Measurements from ENCODE around the gene HTRA1. TPM values are rescaled to one million over a fixed set of nuclear protein-coding genes. Genes with fewer than 3 reads are reported as not detected.

The HTRA1 gene
- polyA plus RNA-seq, 1 donor from 2014 or later, result 1.4 TPM

GRCh38 chr10:122499491-122499941 lies 38.2 kb downstream of the HTRA1 start:
- TF ChIP-seq POLR2AphosphoS5 (IDR thresholded peaks at IDR 0.05) (no peak), TAF1 (IDR thresholded peaks at IDR 0.05; ENCODE audit: low read depth) (no peak), REST (IDR thresholded peaks at IDR 0.05; ENCODE audit: borderline replicate concordance) (no peak), CTCF (IDR thresholded peaks at IDR 0.05; ENCODE audit: poor library complexity, severe bottlenecking) (no peak), SMC3 (conservative IDR thresholded peaks at IDR 0.05; ENCODE audit: poor library complexity) (no peak), MXI1 (conservative IDR thresholded peaks at IDR 0.05; ENCODE audit: poor library complexity, severe bottlenecking) (no peak), RAD21 (conservative IDR thresholded peaks at IDR 0.05) (no peak), EZH2 (IDR thresholded peaks at IDR 0.05; ENCODE audit: borderline replicate concordance, insufficient read depth, low read length, poor library complexity, severe bottlenecking) (no peak), EP300 (conservative IDR thresholded peaks at IDR 0.05; ENCODE audit: poor library complexity, severe bottlenecking) (no peak)
- Histone ChIP-seq H3K36me3 (ENCODE audit: insufficient read depth, low read length) (no peaks in the 10 kb centered on the region), H3K9me2 (ENCODE audit: insufficient read depth, low read length) (no peaks in the 10 kb centered on the region), H3K4me3 (ENCODE audit: low read length) (no peak overlapping the region), H3K27ac (ENCODE audit: low read length) (no peak overlapping the region), H4K20me1 (ENCODE audit: insufficient read depth) (no peaks in the 10 kb centered on the region), H3K9ac (ENCODE audit: low read length) (no peak overlapping the region), H3F3A (ENCODE audit: insufficient read depth, low read length, poor library complexity, severe bottlenecking) (no peaks in the 10 kb centered on the region), H3K79me2 (replicated peaks; ENCODE audit: insufficient read depth, low read length) (no peaks in the 10 kb centered on the region), H3K4me2 (ENCODE audit: low read length) (no peak overlapping the region), H2AFZ (ENCODE audit: low read depth, low read length) (no peak overlapping the region), H3K9me3 (ENCODE audit: low read length) (no peaks in the 10 kb centered on the region), H3K27me3 (ENCODE audit: insufficient read depth, low read depth, low read length) (no peaks in the 10 kb centered on the region)

GRCh38 chr10:122500194-122500593 lies 38.8 kb downstream of the HTRA1 start:
- Histone ChIP-seq H3K27me3 (ENCODE audit: insufficient read depth, low read depth, low read length) (no peaks in the 10 kb centered on the region), H3K27ac (ENCODE audit: low read length) (no peak overlapping the region), H3K4me3 (ENCODE audit: low read length) (no peak overlapping the region), H3K4me2 (ENCODE audit: low read length) (no peak overlapping the region), H2AFZ (ENCODE audit: low read depth, low read length) (no peak overlapping the region), H4K20me1 (ENCODE audit: insufficient read depth) (no peaks in the 10 kb centered on the region), H3K9me2 (ENCODE audit: insufficient read depth, low read length) (no peaks in the 10 kb centered on the region), H3K9me3 (ENCODE audit: low read length) (no peaks in the 10 kb centered on the region), H3F3A (ENCODE audit: insufficient read depth, low read length, poor library complexity, severe bottlenecking) (no peaks in the 10 kb centered on the region), H3K79me2 (replicated peaks; ENCODE audit: insufficient read depth, low read length) (no peaks in the 10 kb centered on the region), H3K36me3 (ENCODE audit: insufficient read depth, low read length) (no peaks in the 10 kb centered on the region), H3K9ac (ENCODE audit: low read length) (no peak overlapping the region)
- TF ChIP-seq TAF1 (IDR thresholded peaks at IDR 0.05; ENCODE audit: low read depth) (no peak), CTCF (IDR thresholded peaks at IDR 0.05; ENCODE audit: poor library complexity, severe bottlenecking) (no peak), EZH2 (IDR thresholded peaks at IDR 0.05; ENCODE audit: borderline replicate concordance, insufficient read depth, low read length, poor library complexity, severe bottlenecking) (no peak), EP300 (conservative IDR thresholded peaks at IDR 0.05; ENCODE audit: poor library complexity, severe bottlenecking) (no peak), RAD21 (conservative IDR thresholded peaks at IDR 0.05) (no peak), SMC3 (conservative IDR thresholded peaks at IDR 0.05; ENCODE audit: poor library complexity) (no peak), MXI1 (conservative IDR thresholded peaks at IDR 0.05; ENCODE audit: poor library complexity, severe bottlenecking) (no peak), POLR2AphosphoS5 (IDR thresholded peaks at IDR 0.05) (no peak), REST (IDR thresholded peaks at IDR 0.05; ENCODE audit: borderline replicate concordance) (no peak)
